ENCODE measurements around the gene EIF3I. TPM values are rescaled to one million over a fixed set of nuclear protein-coding genes. Genes with fewer than 3 reads are reported as not detected.

EIF3I gene
- total RNA-seq, 1 donor: 280 TPM

DNA sequence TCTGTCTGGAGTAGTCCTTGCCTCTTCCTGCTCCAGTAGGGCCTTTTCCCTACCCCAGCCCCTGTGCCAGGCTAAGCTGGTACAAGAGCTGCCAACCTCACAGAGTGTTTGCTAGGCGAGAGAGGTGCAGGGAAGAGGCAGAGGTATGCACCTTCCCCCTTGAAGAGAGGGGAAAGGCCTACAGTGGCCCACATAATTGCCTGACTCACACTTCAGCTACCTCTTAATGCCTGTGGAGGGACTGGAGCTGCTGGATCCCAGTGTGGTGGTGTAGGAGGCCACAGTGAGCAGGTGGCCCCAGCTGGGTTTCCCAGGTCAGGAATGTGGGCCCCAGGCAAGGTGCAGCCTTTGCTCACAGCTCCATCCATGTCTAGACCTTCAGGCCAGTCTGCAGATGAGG is 25.1 kb upstream of the EIF3I start:
- no peak for TF ChIP-seq CTCF (IDR thresholded peaks at IDR 0.05; ENCODE audit: insufficient read depth, low read depth, low read length)
- no peak for DNase-seq (ENCODE audit: low read depth)
- H3K4me3 ChIP-seq (ENCODE audit: low read depth, low read length): no peak overlapping the region

DNA sequence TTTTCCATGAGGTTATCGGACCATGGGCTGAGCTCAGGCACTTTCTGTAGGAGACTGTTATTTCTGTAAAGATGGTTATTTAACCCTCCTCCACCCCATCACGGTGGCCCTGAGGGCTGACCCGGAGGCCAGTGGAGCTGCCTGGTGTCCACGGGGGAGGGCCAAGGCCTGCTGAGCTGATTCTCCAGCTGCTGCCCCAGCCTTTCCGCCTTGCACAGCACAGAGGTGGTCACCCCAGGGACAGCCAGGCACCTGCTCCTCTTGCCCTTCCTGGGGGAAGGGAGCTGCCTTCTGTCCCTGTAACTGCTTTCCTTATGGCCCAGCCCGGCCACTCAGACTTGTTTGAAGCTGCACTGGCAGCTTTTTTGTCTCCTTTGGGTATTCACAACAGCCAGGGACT is 24.4 kb upstream of the EIF3I start:
- no peak for TF ChIP-seq CTCF (IDR thresholded peaks at IDR 0.05; ENCODE audit: insufficient read depth, low read depth, low read length)
- no peak overlapping the region for H3K4me3 ChIP-seq (ENCODE audit: low read depth, low read length)
- DNase-seq (ENCODE audit: low read depth): no peak

- no peak overlapping the region for H3K4me3 ChIP-seq (ENCODE audit: low read depth, low read length)
- no peak for TF ChIP-seq CTCF (IDR thresholded peaks at IDR 0.05; ENCODE audit: insufficient read depth, low read depth, low read length)
- no peak for DNase-seq (ENCODE audit: low read depth)
Observed at GRCh38 chr1:32198237-32199042, 23.8 kb upstream of the EIF3I start.

GRCh38 chr1:32199043-32199716 is 23.0 kb upstream of the EIF3I start:
- no peak for DNase-seq (ENCODE audit: low read depth)
- TF ChIP-seq CTCF (IDR thresholded peaks at IDR 0.05; ENCODE audit: insufficient read depth, low read depth, low read length): no peak
- no peak overlapping the region for H3K4me3 ChIP-seq (ENCODE audit: low read depth, low read length)

GRCh38 chr1:32199717-32200072 is 22.5 kb upstream of the EIF3I start:
- TF ChIP-seq CTCF (IDR thresholded peaks at IDR 0.05; ENCODE audit: insufficient read depth, low read depth, low read length): no peak
- DNase-seq (ENCODE audit: low read depth): no peak
- H3K4me3 ChIP-seq (ENCODE audit: low read depth, low read length): peak overlapping the region; percentile 86

DNA sequence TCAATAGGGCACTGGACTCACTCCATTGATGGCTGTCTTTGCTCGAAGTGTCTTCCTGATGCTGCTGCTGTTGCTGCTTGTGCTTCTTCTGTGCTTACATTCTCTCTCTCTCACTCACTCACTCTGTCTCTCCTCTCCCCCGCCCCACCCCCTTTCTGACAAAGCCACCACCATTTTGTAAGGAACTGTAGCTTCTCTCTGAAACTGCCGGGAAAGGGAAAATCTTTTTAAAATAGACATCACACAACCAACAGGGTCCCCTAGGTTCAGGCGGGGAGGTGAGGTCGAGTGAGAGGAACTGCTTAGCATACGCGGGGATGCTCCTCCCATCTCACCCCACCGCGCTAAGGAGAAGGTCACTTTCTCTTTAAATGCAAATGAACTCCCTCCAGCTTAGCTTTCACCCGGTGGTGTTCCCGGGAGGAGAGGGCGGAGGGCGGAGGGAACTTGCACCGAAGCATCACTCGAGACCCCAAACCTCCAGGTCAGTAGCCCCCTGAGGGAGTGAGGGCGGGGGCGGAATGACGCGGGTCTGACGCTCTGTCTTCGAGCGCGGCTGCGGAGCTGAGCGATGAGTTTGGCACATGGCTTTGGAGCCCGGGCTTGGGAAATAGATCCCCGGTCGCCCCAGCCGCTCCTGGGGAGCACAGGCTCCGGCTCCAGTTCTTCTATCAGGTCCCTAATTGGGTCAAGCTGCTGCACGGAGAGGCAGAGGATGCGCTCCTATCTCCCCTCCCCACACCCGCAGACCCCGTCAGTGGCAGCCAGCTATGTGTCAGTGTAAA is 21.8 kb upstream of the EIF3I start, which contains the start of gene CCDC28B:
Gene CCDC28B (plus strand): TSS at position 370 of the 785 bp plus-strand sequence. CDS start 1,341 bp downstream, outside the sequence.
- peak; percentile 78 for DNase-seq (ENCODE audit: low read depth)
- H3K4me3 ChIP-seq (ENCODE audit: low read depth, low read length): peak within 1 kb of the TSS; percentile 86
- no peak for TF ChIP-seq CTCF (IDR thresholded peaks at IDR 0.05; ENCODE audit: insufficient read depth, low read depth, low read length)
